Lower leg skin (tissue), 3 donors: Measurements from ENCODE around the gene EIF3L.

ENCODE experiments used
- CTCF ChIP-seq, 3 donors: fragments of 450-650 bp; IDR thresholded peaks; one replicate each; pipeline ENCODE4 v1.5.1; 2016; ENCODE audit warnings: antibody characterized with exemption in 3 of 3, mild to moderate bottlenecking in 3 of 3, moderate library complexity in 2 of 3
- POLR2A ChIP-seq, 2 donors: fragments of 450-650 bp; IDR thresholded peaks; one replicate each; pipeline ENCODE4 v1.6.1; 2016 to 2017; ENCODE audit warnings: antibody characterized with exemption in 2 of 2, mild to moderate bottlenecking in 1 of 2, moderate library complexity in 1 of 2

GRCh38 chr22:37862570-37863325, 13.5 kb downstream of the EIF3L start:
- TF ChIP-seq CTCF (IDR thresholded peaks at IDR 0.05) (no peak), POLR2A (IDR thresholded peaks at IDR 0.05) (no peak)
